PFSK-1 (cell line): ENCODE measurements around the gene RIPK4.

Experiments
- FOXP2 ChIP-seq: optimal IDR thresholded peaks from 2 replicates; pipeline ENCODE3; 2011; ENCODE audit warnings: borderline replicate concordance, control low read depth, inconsistent platforms; ENCODE audit not compliant: insufficient read depth; ENCODE audit errors: extremely low read length, extremely low read depth
- POLR2AphosphoS5 ChIP-seq: IDR thresholded peaks from 2 replicates; pipeline ENCODE4 v1.6.1; 2012; ENCODE audit warnings: low read depth, mild to moderate bottlenecking, control low read depth, low read length, moderate library complexity
- SIN3A ChIP-seq: IDR thresholded peaks from 2 replicates; pipeline ENCODE4 v1.6.1; 2012; ENCODE audit warnings: mild to moderate bottlenecking, low read length, moderate library complexity, borderline replicate concordance; ENCODE audit not compliant: insufficient read depth
- TAF1 ChIP-seq: IDR thresholded peaks from 2 replicates; pipeline ENCODE4 v1.6.1; 2012; ENCODE audit warnings: low read length, control low read depth, borderline replicate concordance; ENCODE audit not compliant: insufficient read depth
- TF ChIP-seq, protein P1 (sequence below), 2 experiments: IDR thresholded peaks; 2 replicates each; pipeline versions ENCODE4 v1.6.1 to v1.8.0; 2011 to 2012; ENCODE audit warnings: low read depth in 2 of 2, low read length in 2 of 2, control low read depth in 1 of 2, inconsistent platforms in 1 of 2, mild to moderate bottlenecking in 1 of 2, moderate library complexity in 1 of 2; ENCODE audit not compliant: insufficient read depth in 1 of 2

- TF ChIP-seq POLR2AphosphoS5 = no peak
- TF ChIP-seq, protein P1, sequence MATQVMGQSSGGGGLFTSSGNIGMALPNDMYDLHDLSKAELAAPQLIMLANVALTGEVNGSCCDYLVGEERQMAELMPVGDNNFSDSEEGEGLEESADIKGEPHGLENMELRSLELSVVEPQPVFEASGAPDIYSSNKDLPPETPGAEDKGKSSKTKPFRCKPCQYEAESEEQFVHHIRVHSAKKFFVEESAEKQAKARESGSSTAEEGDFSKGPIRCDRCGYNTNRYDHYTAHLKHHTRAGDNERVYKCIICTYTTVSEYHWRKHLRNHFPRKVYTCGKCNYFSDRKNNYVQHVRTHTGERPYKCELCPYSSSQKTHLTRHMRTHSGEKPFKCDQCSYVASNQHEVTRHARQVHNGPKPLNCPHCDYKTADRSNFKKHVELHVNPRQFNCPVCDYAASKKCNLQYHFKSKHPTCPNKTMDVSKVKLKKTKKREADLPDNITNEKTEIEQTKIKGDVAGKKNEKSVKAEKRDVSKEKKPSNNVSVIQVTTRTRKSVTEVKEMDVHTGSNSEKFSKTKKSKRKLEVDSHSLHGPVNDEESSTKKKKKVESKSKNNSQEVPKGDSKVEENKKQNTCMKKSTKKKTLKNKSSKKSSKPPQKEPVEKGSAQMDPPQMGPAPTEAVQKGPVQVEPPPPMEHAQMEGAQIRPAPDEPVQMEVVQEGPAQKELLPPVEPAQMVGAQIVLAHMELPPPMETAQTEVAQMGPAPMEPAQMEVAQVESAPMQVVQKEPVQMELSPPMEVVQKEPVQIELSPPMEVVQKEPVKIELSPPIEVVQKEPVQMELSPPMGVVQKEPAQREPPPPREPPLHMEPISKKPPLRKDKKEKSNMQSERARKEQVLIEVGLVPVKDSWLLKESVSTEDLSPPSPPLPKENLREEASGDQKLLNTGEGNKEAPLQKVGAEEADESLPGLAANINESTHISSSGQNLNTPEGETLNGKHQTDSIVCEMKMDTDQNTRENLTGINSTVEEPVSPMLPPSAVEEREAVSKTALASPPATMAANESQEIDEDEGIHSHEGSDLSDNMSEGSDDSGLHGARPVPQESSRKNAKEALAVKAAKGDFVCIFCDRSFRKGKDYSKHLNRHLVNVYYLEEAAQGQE (IDR thresholded peaks at IDR 0.05; ENCODE audit: insufficient read depth in 1 of 2, low read depth in 2 of 2, low read length in 2 of 2) = no peak
- no peak for TF ChIP-seq FOXP2
- TF ChIP-seq TAF1 = no peak
- no peak for TF ChIP-seq SIN3A
Measured at GRCh38 chr21:41736423-41736822, 30.4 kb downstream of the RIPK4 start.
